Neural progenitor cell (in vitro differentiated cells): Measurements from ENCODE around the gene MAPK10. TPM values are rescaled to one million over a fixed set of nuclear protein-coding genes. Genes with fewer than 3 reads are reported as not detected.

Experiments used
- DNase-seq: peaks from one replicate; pipeline ENCODE4 v3.0.0-alpha.2; 2016; ENCODE audit warnings: low spot score
- H2AFZ ChIP-seq: fragments of 200-600 bp; sonication (generic); replicated peaks from 2 replicates; pipeline ENCODE4 v1.6.1; 2016; ENCODE audit warnings: antibody characterized with exemption
- H3F3A ChIP-seq: fragments of 200-600 bp; sonication (generic); 2 replicates; pipeline ENCODE4 v1.6.1; 2016; ENCODE audit warnings: antibody characterized with exemption, low read depth
- H3K27ac ChIP-seq: fragments of 200-600 bp; sonication (generic); 2 replicates; pipeline ENCODE4 v1.5.1; 2016; ENCODE audit warnings: mild to moderate bottlenecking
- H3K27me3 ChIP-seq: fragments of 200-600 bp; sonication (generic); 2 replicates; pipeline ENCODE4 v1.6.1; 2016; ENCODE audit warnings: mild to moderate bottlenecking, moderate library complexity
- H3K36me3 ChIP-seq: fragments of 200-600 bp; sonication (generic); 2 replicates; pipeline ENCODE4 v1.5.1; 2016
- H3K4me1 ChIP-seq: fragments of 200-600 bp; sonication (generic); 2 replicates; pipeline ENCODE4 v1.6.1; 2016; ENCODE audit warnings: mixed run types
- H3K4me2 ChIP-seq: fragments of 200-600 bp; sonication (generic); 2 replicates; pipeline ENCODE4 v1.6.1; 2016
- H3K4me3 ChIP-seq: fragments of 200-600 bp; sonication (generic); 2 replicates; pipeline ENCODE4 v1.5.1; 2016
- H3K79me2 ChIP-seq: fragments of 200-600 bp; sonication (generic); 2 replicates; pipeline ENCODE4 v1.6.1; 2016; ENCODE audit warnings: low read depth
- H3K9ac ChIP-seq: fragments of 200-600 bp; sonication (generic); 2 replicates; pipeline ENCODE4 v1.6.1; 2016
- H3K9me3 ChIP-seq: fragments of 200-600 bp; sonication (generic); 2 replicates; pipeline ENCODE4 v1.5.1; 2016; ENCODE audit warnings: low read depth
- H4K20me1 ChIP-seq: fragments of 200-600 bp; sonication (generic); 2 replicates; pipeline ENCODE4 v1.6.1; 2016; ENCODE audit warnings: low read depth
- H3K27ac Mint-ChIP-seq: 3 replicates; pipeline ENCODE4 v1.8.0; 2021; ENCODE audit warnings: mixed read lengths
- H3K27me3 Mint-ChIP-seq: 2 replicates; pipeline ENCODE4 v1.8.0; 2022; ENCODE audit warnings: low read depth, mild to moderate bottlenecking, inconsistent platforms, moderate library complexity, mixed read lengths; ENCODE audit not compliant: insufficient read depth
- H3K36me3 Mint-ChIP-seq: 3 replicates; pipeline ENCODE4 v1.8.0; 2021; ENCODE audit warnings: mixed read lengths
- H3K4me1 Mint-ChIP-seq: 3 replicates; pipeline ENCODE4 v1.8.0; 2021; ENCODE audit warnings: mixed read lengths
- H3K4me3 Mint-ChIP-seq: 3 replicates; pipeline ENCODE4 v1.8.0; 2021; ENCODE audit warnings: mild to moderate bottlenecking, moderate library complexity, mixed read lengths
- H3K9me3 Mint-ChIP-seq: 3 replicates; pipeline ENCODE4 v1.8.0; 2020; ENCODE audit warnings: mixed read lengths
- EZH2 ChIP-seq: fragments of 200-600 bp; sonication (generic); IDR thresholded peaks from 2 replicates; pipeline ENCODE4 v1.6.1; 2017; ENCODE audit warnings: antibody characterized with exemption, mild to moderate bottlenecking, moderate library complexity
- EZH2phosphoT487 ChIP-seq: fragments of 200-600 bp; sonication (generic); IDR thresholded peaks from 2 replicates; pipeline ENCODE4 v1.6.1; 2017; ENCODE audit warnings: antibody characterized with exemption
- total RNA-seq: library from RNA; depleted of rRNA; stranded (reverse); fragments of >200 nt; gene quantifications from 2 replicates; pipeline ENCODE4 v1.2.3, GENCODE V29; 2015; ENCODE audit warnings: low replicate concordance
- TF ChIP-seq, protein P1 (sequence below): fragments of 200-600 bp; sonication (generic); IDR thresholded peaks from 2 replicates; pipeline ENCODE4 v1.5.1; 2017; ENCODE audit warnings: antibody characterized with exemption, mild to moderate bottlenecking

Gene MAPK10
- total RNA-seq, 1 donor from 2014 or later = 383 TPM

DNA sequence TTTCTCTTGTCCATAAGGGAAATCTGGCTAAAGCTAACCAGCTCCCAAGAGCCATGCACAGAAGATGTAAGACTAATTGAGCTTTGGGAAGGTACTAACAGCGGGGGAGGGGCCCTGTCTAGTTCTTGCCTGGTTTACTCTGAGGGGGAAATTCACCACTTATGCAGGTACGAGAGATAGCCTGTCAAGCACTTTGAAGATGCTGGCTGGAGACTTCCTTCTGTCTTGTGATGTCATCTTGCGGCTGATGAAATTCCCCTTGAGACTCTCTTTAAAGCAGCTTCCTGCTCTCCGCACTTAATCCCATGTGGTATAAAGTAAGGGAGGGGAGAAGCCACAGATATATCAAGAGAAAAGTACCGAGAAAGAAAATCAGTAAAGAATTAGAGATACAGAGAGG lies 345.3 kb downstream of the MAPK10 start:
- H3K27me3 ChIP-seq = no peaks in the 10 kb centered on the region
- no peak overlapping the region for H3K4me2 ChIP-seq
- Mint-ChIP-seq H3K4me1 (peaks cover 5% of the 10 kb centered on the region), H3K27ac (no peak overlapping the region), H3K9me3 (no peaks in the 10 kb centered on the region), H3K4me3 (no peak overlapping the region), H3K36me3 (peaks cover 14% of the 10 kb centered on the region), H3K27me3 (no peaks in the 10 kb centered on the region)
- DNase-seq = no peak
- H3K79me2 ChIP-seq = no peaks in the 10 kb centered on the region
- no peak overlapping the region for H2AFZ ChIP-seq
- H3F3A ChIP-seq = no peaks in the 10 kb centered on the region
- no peaks in the 10 kb centered on the region for H4K20me1 ChIP-seq
- H3K9me3 ChIP-seq = no peaks in the 10 kb centered on the region
- no peaks in the 10 kb centered on the region for H3K36me3 ChIP-seq
- H3K9ac ChIP-seq = no peak overlapping the region
- H3K4me1 ChIP-seq = peaks cover 6% of the 10 kb centered on the region
- H3K4me3 ChIP-seq = no peak overlapping the region
- H3K27ac ChIP-seq = no peak overlapping the region
- TF ChIP-seq EZH2phosphoT487 (no peak), EZH2 (no peak)
- TF ChIP-seq, protein P1, sequence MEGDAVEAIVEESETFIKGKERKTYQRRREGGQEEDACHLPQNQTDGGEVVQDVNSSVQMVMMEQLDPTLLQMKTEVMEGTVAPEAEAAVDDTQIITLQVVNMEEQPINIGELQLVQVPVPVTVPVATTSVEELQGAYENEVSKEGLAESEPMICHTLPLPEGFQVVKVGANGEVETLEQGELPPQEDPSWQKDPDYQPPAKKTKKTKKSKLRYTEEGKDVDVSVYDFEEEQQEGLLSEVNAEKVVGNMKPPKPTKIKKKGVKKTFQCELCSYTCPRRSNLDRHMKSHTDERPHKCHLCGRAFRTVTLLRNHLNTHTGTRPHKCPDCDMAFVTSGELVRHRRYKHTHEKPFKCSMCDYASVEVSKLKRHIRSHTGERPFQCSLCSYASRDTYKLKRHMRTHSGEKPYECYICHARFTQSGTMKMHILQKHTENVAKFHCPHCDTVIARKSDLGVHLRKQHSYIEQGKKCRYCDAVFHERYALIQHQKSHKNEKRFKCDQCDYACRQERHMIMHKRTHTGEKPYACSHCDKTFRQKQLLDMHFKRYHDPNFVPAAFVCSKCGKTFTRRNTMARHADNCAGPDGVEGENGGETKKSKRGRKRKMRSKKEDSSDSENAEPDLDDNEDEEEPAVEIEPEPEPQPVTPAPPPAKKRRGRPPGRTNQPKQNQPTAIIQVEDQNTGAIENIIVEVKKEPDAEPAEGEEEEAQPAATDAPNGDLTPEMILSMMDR = no peak

DNA sequence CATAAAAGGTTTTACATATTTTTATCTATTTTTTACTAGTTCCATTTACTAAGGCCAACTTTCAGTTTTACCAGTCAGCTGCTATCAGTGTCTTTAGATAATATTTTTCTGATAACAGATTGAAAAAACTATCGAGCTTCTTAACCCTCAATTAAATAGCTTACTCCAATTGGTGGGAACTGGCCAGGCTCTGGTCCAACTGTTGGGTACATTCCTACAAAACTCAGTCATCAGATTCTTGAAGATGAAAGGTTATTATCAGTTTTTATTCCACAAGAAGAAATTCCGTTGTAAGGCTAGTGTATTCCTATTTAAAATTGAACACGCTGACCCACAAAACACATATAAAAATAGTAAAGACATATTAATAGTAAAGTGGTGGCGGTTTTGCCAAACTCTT lies 346.2 kb downstream of the MAPK10 start:
- H3K4me3 Mint-ChIP-seq = no peak overlapping the region
- peaks cover 6% of the 10 kb centered on the region for H3K4me1 ChIP-seq
- no peaks in the 10 kb centered on the region for H3K9me3 Mint-ChIP-seq
- no peak overlapping the region for H3K27ac Mint-ChIP-seq
- H4K20me1 ChIP-seq = no peaks in the 10 kb centered on the region
- no peaks in the 10 kb centered on the region for H3K27me3 Mint-ChIP-seq
- H2AFZ ChIP-seq = no peak overlapping the region
- H3K27me3 ChIP-seq = no peaks in the 10 kb centered on the region
- H3K4me2 ChIP-seq = no peak overlapping the region
- no peak for DNase-seq
- H3K27ac ChIP-seq = no peak overlapping the region
- H3K4me3 ChIP-seq = no peak overlapping the region
- no peaks in the 10 kb centered on the region for H3F3A ChIP-seq
- H3K9ac ChIP-seq = no peak overlapping the region
- peaks cover 14% of the 10 kb centered on the region for H3K36me3 Mint-ChIP-seq
- no peaks in the 10 kb centered on the region for H3K79me2 ChIP-seq
- TF ChIP-seq EZH2 = no peak
- TF ChIP-seq, protein P1 = no peak
- TF ChIP-seq EZH2phosphoT487 = no peak
- no peaks in the 10 kb centered on the region for H3K9me3 ChIP-seq
- no peaks in the 10 kb centered on the region for H3K36me3 ChIP-seq
- peaks cover 5% of the 10 kb centered on the region for H3K4me1 Mint-ChIP-seq

DNA sequence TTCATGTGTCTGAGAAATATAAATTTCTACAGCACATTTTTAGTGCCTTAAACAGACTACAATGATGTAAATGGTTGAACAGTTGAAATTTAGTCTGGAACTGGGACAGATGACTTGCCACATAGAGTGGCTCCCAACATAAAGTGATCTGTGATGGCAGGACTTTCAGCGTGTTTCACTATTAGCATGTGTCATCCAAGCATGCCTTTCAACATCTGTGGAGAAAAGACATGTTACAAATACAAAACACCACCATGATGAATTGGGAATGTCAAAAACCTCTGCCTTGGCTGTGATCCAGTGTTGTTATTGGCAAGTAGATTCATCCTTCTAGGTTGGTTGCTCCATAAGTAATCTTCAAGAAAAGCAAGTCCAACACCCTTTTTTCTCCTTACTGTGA lies 348.7 kb downstream of the MAPK10 start:
- no peak overlapping the region for H3K4me2 ChIP-seq
- no peaks in the 10 kb centered on the region for H3K36me3 ChIP-seq
- peaks cover 5% of the 10 kb centered on the region for H3K36me3 Mint-ChIP-seq
- no peaks in the 10 kb centered on the region for H3F3A ChIP-seq
- H3K4me3 Mint-ChIP-seq = no peak overlapping the region
- H3K27ac Mint-ChIP-seq = no peak overlapping the region
- TF ChIP-seq, protein P1 = no peak
- no peak for TF ChIP-seq EZH2phosphoT487
- no peak for TF ChIP-seq EZH2
- H2AFZ ChIP-seq = no peak overlapping the region
- no peak overlapping the region for H3K4me3 ChIP-seq
- no peak for DNase-seq
- no peak overlapping the region for H3K27ac ChIP-seq
- no peaks in the 10 kb centered on the region for H3K27me3 ChIP-seq
- no peak overlapping the region for H3K9ac ChIP-seq
- H3K9me3 Mint-ChIP-seq = no peaks in the 10 kb centered on the region
- H3K4me1 ChIP-seq = peaks cover 6% of the 10 kb centered on the region
- no peaks in the 10 kb centered on the region for H4K20me1 ChIP-seq
- H3K4me1 Mint-ChIP-seq = peaks cover 5% of the 10 kb centered on the region
- no peaks in the 10 kb centered on the region for H3K27me3 Mint-ChIP-seq
- H3K9me3 ChIP-seq = no peaks in the 10 kb centered on the region
- H3K79me2 ChIP-seq = no peaks in the 10 kb centered on the region
